Measurements from ENCODE around the gene NEK4.

DNA sequence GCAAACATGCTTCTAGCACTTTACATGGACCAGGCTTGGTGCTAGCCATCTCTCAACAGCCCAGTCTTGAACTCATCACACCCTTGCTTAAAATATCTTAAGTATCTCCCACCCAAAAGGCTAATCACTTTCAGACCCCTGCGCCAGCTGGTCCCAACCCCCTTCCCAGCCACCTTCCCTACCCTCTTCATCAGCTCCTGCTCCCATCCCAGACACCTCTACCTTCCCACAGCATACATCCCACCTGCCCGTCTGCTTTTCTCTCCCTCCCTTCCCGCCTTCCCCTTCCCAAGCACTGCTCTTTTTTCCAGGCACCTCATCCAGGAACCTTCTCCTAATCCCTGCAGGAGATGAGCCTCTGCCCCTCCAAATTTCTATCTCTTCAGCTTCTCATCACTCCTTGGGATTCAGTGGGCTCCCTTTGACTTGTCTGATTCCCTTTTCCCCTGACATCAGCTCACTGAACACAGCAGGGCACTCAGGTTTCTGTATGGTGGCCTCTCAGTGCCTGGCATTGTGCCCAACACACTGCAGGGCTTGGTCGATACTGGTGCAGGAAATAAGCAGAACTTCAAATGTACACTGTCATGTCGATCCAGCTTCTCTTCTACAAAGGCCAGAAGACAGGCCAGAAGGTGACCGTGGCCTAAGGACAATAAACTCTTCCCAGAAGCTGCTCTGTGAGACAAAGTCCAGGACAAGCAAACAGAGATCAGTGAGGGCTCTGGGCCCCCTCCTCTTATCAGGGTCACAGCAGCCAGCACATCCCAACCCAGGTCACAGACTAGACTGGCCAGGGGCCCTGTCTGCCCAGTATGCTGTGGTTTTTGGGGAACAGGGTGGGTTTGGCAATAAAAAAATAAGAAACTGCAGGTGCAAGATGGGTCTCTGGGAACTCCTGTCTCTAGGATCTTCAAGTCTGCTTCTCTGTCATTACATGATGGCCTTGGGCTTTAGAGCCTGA is 4.4 kb upstream of the NEK4 start:
- TF ChIP-seq POLR2A (IDR thresholded peaks at IDR 0.05; ENCODE audit: low read depth, low read length) (no peak), RCOR1 (conservative IDR thresholded peaks at IDR 0.05; ENCODE audit: low read depth, low read length) (no peak), STAT1 (conservative IDR thresholded peaks at IDR 0.05) (no peak), NR2C2 (IDR thresholded peaks at IDR 0.05; ENCODE audit: borderline replicate concordance, control insufficient read depth, insufficient read length, low read depth) (no peak), TCF7 (IDR thresholded peaks at IDR 0.05; ENCODE audit: borderline replicate concordance) (no peak), MTA2 (IDR thresholded peaks at IDR 0.05; ENCODE audit: low read depth) (no peak), GABPA (IDR thresholded peaks at IDR 0.05; ENCODE audit: low read depth) (no peak), JUNB (IDR thresholded peaks at IDR 0.05) (no peak)
- TF ChIP-seq, protein P1, sequence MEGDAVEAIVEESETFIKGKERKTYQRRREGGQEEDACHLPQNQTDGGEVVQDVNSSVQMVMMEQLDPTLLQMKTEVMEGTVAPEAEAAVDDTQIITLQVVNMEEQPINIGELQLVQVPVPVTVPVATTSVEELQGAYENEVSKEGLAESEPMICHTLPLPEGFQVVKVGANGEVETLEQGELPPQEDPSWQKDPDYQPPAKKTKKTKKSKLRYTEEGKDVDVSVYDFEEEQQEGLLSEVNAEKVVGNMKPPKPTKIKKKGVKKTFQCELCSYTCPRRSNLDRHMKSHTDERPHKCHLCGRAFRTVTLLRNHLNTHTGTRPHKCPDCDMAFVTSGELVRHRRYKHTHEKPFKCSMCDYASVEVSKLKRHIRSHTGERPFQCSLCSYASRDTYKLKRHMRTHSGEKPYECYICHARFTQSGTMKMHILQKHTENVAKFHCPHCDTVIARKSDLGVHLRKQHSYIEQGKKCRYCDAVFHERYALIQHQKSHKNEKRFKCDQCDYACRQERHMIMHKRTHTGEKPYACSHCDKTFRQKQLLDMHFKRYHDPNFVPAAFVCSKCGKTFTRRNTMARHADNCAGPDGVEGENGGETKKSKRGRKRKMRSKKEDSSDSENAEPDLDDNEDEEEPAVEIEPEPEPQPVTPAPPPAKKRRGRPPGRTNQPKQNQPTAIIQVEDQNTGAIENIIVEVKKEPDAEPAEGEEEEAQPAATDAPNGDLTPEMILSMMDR (IDR thresholded peaks at IDR 0.05 in 2 of 3, conservative IDR thresholded peaks at IDR 0.05 in 1 of 3; ENCODE audit: control insufficient read depth in 2 of 3, extremely low read depth in 1 of 3, insufficient read depth in 1 of 3, low read depth in 3 of 3, low read length in 3 of 3): no peak
- TF ChIP-seq, protein P2, sequence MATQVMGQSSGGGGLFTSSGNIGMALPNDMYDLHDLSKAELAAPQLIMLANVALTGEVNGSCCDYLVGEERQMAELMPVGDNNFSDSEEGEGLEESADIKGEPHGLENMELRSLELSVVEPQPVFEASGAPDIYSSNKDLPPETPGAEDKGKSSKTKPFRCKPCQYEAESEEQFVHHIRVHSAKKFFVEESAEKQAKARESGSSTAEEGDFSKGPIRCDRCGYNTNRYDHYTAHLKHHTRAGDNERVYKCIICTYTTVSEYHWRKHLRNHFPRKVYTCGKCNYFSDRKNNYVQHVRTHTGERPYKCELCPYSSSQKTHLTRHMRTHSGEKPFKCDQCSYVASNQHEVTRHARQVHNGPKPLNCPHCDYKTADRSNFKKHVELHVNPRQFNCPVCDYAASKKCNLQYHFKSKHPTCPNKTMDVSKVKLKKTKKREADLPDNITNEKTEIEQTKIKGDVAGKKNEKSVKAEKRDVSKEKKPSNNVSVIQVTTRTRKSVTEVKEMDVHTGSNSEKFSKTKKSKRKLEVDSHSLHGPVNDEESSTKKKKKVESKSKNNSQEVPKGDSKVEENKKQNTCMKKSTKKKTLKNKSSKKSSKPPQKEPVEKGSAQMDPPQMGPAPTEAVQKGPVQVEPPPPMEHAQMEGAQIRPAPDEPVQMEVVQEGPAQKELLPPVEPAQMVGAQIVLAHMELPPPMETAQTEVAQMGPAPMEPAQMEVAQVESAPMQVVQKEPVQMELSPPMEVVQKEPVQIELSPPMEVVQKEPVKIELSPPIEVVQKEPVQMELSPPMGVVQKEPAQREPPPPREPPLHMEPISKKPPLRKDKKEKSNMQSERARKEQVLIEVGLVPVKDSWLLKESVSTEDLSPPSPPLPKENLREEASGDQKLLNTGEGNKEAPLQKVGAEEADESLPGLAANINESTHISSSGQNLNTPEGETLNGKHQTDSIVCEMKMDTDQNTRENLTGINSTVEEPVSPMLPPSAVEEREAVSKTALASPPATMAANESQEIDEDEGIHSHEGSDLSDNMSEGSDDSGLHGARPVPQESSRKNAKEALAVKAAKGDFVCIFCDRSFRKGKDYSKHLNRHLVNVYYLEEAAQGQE (IDR thresholded peaks at IDR 0.05; ENCODE audit: low read depth, low read length): no peak
- TF ChIP-seq, protein P3, sequence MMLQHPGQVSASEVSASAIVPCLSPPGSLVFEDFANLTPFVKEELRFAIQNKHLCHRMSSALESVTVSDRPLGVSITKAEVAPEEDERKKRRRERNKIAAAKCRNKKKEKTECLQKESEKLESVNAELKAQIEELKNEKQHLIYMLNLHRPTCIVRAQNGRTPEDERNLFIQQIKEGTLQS (IDR thresholded peaks at IDR 0.05; ENCODE audit: borderline replicate concordance, extremely low read depth, low read depth, low read length): no peak

Measured in GM12878 (cell line).